GM23338 (cell line): ENCODE measurements around the gene ERBB4. TPM values are rescaled to one million over a fixed set of nuclear protein-coding genes. Genes with fewer than 3 reads are reported as not detected.

Experiments used
- ATAC-seq: fragments of 200-7000 bp; cut with Tn5 transposase; 3 replicates; pipeline ENCODE4 v1.9.1; 2020
- DNase-seq: peaks from one replicate; pipeline ENCODE4 v3.0.0-alpha.2; 2015; ENCODE audit warnings: low spot score
- H2AFZ ChIP-seq: fragments of 200-600 bp; sonication (generic); 2 replicates; pipeline ENCODE4 v1.8.0; 2016; ENCODE audit warnings: antibody characterized with exemption, mild to moderate bottlenecking, moderate library complexity
- H3F3A ChIP-seq: fragments of 200-600 bp; sonication (generic); replicated peaks from 2 replicates; pipeline ENCODE4 v1.8.0; 2017; ENCODE audit warnings: antibody characterized with exemption, mixed run types, low read depth
- H3K27ac ChIP-seq: fragments of 200-600 bp; sonication (generic); 2 replicates; pipeline ENCODE4 v1.6.1; 2016; ENCODE audit warnings: low read depth
- H3K27me3 ChIP-seq: fragments of 200-600 bp; sonication (generic); 2 replicates; pipeline ENCODE4 v1.8.0; 2016; ENCODE audit warnings: mild to moderate bottlenecking, mixed run types, moderate library complexity; ENCODE audit not compliant: insufficient read depth
- H3K36me3 ChIP-seq: fragments of 200-600 bp; sonication (generic); 2 replicates; pipeline ENCODE4 v1.8.0; 2016; ENCODE audit warnings: mild to moderate bottlenecking; ENCODE audit not compliant: insufficient read depth
- H3K4me1 ChIP-seq: fragments of 200-600 bp; sonication (generic); 2 replicates; pipeline ENCODE4 v1.8.0; 2016; ENCODE audit warnings: mild to moderate bottlenecking, moderate library complexity; ENCODE audit not compliant: insufficient read depth
- H3K4me2 ChIP-seq: fragments of 200-600 bp; sonication (generic); 2 replicates; pipeline ENCODE4 v1.7.1; 2017; ENCODE audit warnings: mixed run types
- H3K4me3 ChIP-seq: fragments of 200-600 bp; sonication (generic); 2 replicates; pipeline ENCODE4 v1.6.1; 2016; ENCODE audit warnings: mixed run types
- H3K79me2 ChIP-seq: fragments of 200-600 bp; sonication (generic); replicated peaks from 2 replicates; pipeline ENCODE4 v1.8.0; 2017; ENCODE audit warnings: mild to moderate bottlenecking; ENCODE audit not compliant: insufficient read depth
- H3K9me2 ChIP-seq: fragments of 200-600 bp; sonication (generic); 2 replicates; pipeline ENCODE4 v1.8.0; 2017; ENCODE audit not compliant: insufficient read depth
- H4K20me1 ChIP-seq: fragments of 200-600 bp; sonication (generic); replicated peaks from 2 replicates; pipeline ENCODE4 v1.8.0; 2017; ENCODE audit warnings: mild to moderate bottlenecking; ENCODE audit not compliant: insufficient read depth
- H3K27ac Mint-ChIP-seq: 2 replicates; pipeline ENCODE4 v1.8.0; 2020; ENCODE audit warnings: inconsistent platforms, mild to moderate bottlenecking, moderate library complexity, mixed read lengths
- H3K27me3 Mint-ChIP-seq: 3 replicates; pipeline ENCODE4 v1.8.0; 2022; ENCODE audit warnings: low read depth, mild to moderate bottlenecking, moderate library complexity, mixed read lengths, inconsistent platforms; ENCODE audit not compliant: insufficient read depth, poor library complexity
- H3K36me3 Mint-ChIP-seq: 3 replicates; pipeline ENCODE4 v1.8.0; 2021; ENCODE audit warnings: low read depth, mild to moderate bottlenecking, inconsistent platforms, moderate library complexity, mixed read lengths
- H3K4me1 Mint-ChIP-seq: 3 replicates; pipeline ENCODE4 v1.8.0; 2020; ENCODE audit warnings: mild to moderate bottlenecking, inconsistent platforms, mixed read lengths
- H3K4me3 Mint-ChIP-seq: 3 replicates; pipeline ENCODE4 v1.8.0; 2021; ENCODE audit warnings: moderate library complexity, mild to moderate bottlenecking, inconsistent platforms, mixed read lengths
- H3K9me3 Mint-ChIP-seq: 3 replicates; pipeline ENCODE4 v1.8.0; 2020; ENCODE audit warnings: moderate library complexity, mild to moderate bottlenecking, inconsistent platforms, mixed read lengths
- CREB1 ChIP-seq: fragments of 250-450 bp; sonication (Bioruptor Pico); IDR thresholded peaks from 2 replicates; pipeline ENCODE4 v1.5.0; 2020; ENCODE audit warnings: low read depth, mild to moderate bottlenecking, moderate library complexity
- NANOG ChIP-seq: IDR thresholded peaks from 2 replicates; pipeline ENCODE4 v1.6.1; 2016; ENCODE audit warnings: antibody characterized with exemption, borderline replicate concordance
- POLR2AphosphoS5 ChIP-seq: IDR thresholded peaks from 2 replicates; pipeline ENCODE4 v1.6.1; 2016; ENCODE audit warnings: antibody characterized with exemption, low read depth
- ZNF114 ChIP-seq: fragments of 250-450 bp; sonication (Bioruptor Pico); IDR thresholded peaks from 2 replicates; pipeline ENCODE4 v1.5.0; 2020; ENCODE audit warnings: mild to moderate bottlenecking, moderate library complexity
- ZNF331 ChIP-seq: fragments of 250-450 bp; sonication (Bioruptor Pico); IDR thresholded peaks from 2 replicates; pipeline ENCODE4 v1.5.0; 2020; ENCODE audit warnings: low read depth, mild to moderate bottlenecking, moderate library complexity
- polyA plus RNA-seq: library from polyadenylated mRNA; unstranded; fragments of >200 nt; fragmentation: Nextera tagmentation; extraction: Ambion mirVana; gene quantifications from 2 replicates; pipeline ENCODE4 v1.2.1, GENCODE V29; 2016
- total RNA-seq: library from RNA; depleted of rRNA; stranded (reverse); fragments of >200 nt; shearing (Covaris generic); gene quantifications from 2 replicates; pipeline ENCODE4 v1.2.3, GENCODE V29; 2014
- TF ChIP-seq, protein P1 (sequence below): fragments of 250-450 bp; sonication (Bioruptor Pico); IDR thresholded peaks from 2 replicates; pipeline ENCODE4 v1.5.0; 2020; ENCODE audit warnings: mild to moderate bottlenecking, moderate library complexity
- TF ChIP-seq, protein P2 (sequence below), 2 experiments: fragments of 200-600 bp in 1 of 2; sonication (generic) in 1 of 2; conservative IDR thresholded peaks; 2 replicates each; pipeline versions ENCODE4 v1.5.1 to v1.6.1; 2016 to 2017; ENCODE audit warnings: antibody characterized with exemption in 2 of 2, low read depth in 2 of 2, mild to moderate bottlenecking in 2 of 2, moderate library complexity in 1 of 2
- TF ChIP-seq, protein P3 (sequence below): IDR thresholded peaks from one replicate; pipeline ENCODE4 v1.6.1; 2018; ENCODE audit warnings: antibody characterized with exemption; ENCODE audit not compliant: unreplicated experiment

ERBB4 gene
- total and polyA plus RNA-seq, 2 experiments from 2014 or later = 0.73 to 1.1 TPM

DNA sequence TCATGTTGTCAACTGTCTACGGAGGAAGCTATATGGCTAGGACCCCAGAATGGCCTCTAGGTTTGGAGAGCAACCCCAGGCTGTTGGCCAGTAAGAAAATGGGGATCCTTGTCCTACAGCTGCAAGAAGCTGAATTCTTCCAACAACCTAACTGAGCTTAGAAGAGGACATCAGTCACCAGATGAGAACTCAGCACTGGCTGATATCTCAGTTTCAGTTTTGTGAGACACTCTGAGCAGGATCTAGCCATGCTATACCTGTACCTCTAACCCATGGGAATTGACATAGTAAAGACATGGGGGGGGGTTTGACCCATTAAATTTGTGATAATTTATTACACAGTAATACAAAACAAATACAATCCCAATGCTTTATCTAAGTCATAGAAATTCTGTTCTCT, 312.5 kb downstream of the ERBB4 start:
- no peaks in the 10 kb centered on the region for H3K79me2 ChIP-seq
- H3K27me3 ChIP-seq = no peaks in the 10 kb centered on the region
- TF ChIP-seq ZNF331 (no peak), NANOG (no peak), POLR2AphosphoS5 (no peak), CREB1 (CRISPR knock-in tag) (no peak), ZNF114 (no peak)
- TF ChIP-seq, protein P1, sequence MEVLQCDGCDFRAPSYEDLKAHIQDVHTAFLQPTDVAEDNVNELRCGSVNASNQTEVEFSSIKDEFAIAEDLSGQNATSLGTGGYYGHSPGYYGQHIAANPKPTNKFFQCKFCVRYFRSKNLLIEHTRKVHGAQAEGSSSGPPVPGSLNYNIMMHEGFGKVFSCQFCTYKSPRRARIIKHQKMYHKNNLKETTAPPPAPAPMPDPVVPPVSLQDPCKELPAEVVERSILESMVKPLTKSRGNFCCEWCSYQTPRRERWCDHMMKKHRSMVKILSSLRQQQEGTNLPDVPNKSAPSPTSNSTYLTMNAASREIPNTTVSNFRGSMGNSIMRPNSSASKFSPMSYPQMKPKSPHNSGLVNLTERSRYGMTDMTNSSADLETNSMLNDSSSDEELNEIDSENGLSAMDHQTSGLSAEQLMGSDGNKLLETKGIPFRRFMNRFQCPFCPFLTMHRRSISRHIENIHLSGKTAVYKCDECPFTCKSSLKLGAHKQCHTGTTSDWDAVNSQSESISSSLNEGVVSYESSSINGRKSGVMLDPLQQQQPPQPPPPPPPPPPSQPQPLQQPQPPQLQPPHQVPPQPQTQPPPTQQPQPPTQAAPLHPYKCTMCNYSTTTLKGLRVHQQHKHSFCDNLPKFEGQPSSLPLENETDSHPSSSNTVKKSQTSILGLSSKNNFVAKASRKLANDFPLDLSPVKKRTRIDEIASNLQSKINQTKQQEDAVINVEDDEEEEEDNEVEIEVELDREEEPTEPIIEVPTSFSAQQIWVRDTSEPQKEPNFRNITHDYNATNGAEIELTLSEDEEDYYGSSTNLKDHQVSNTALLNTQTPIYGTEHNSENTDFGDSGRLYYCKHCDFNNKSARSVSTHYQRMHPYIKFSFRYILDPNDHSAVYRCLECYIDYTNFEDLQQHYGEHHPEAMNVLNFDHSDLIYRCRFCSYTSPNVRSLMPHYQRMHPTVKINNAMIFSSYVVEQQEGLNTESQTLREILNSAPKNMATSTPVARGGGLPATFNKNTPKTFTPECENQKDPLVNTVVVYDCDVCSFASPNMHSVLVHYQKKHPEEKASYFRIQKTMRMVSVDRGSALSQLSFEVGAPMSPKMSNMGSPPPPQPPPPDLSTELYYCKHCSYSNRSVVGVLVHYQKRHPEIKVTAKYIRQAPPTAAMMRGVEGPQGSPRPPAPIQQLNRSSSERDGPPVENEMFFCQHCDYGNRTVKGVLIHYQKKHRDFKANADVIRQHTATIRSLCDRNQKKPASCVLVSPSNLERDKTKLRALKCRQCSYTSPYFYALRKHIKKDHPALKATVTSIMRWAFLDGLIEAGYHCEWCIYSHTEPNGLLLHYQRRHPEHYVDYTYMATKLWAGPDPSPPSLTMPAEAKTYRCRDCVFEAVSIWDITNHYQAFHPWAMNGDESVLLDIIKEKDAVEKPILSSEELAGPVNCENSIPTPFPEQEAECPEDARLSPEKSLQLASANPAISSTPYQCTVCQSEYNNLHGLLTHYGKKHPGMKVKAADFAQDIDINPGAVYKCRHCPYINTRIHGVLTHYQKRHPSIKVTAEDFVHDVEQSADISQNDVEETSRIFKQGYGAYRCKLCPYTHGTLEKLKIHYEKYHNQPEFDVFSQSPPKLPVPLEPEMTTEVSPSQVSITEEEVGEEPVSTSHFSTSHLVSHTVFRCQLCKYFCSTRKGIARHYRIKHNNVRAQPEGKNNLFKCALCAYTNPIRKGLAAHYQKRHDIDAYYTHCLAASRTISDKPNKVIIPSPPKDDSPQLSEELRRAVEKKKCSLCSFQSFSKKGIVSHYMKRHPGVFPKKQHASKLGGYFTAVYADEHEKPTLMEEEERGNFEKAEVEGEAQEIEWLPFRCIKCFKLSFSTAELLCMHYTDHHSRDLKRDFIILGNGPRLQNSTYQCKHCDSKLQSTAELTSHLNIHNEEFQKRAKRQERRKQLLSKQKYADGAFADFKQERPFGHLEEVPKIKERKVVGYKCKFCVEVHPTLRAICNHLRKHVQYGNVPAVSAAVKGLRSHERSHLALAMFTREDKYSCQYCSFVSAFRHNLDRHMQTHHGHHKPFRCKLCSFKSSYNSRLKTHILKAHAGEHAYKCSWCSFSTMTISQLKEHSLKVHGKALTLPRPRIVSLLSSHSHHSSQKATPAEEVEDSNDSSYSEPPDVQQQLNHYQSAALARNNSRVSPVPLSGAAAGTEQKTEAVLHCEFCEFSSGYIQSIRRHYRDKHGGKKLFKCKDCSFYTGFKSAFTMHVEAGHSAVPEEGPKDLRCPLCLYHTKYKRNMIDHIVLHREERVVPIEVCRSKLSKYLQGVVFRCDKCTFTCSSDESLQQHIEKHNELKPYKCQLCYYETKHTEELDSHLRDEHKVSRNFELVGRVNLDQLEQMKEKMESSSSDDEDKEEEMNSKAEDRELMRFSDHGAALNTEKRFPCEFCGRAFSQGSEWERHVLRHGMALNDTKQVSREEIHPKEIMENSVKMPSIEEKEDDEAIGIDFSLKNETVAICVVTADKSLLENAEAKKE = no peak
- TF ChIP-seq, protein P2, sequence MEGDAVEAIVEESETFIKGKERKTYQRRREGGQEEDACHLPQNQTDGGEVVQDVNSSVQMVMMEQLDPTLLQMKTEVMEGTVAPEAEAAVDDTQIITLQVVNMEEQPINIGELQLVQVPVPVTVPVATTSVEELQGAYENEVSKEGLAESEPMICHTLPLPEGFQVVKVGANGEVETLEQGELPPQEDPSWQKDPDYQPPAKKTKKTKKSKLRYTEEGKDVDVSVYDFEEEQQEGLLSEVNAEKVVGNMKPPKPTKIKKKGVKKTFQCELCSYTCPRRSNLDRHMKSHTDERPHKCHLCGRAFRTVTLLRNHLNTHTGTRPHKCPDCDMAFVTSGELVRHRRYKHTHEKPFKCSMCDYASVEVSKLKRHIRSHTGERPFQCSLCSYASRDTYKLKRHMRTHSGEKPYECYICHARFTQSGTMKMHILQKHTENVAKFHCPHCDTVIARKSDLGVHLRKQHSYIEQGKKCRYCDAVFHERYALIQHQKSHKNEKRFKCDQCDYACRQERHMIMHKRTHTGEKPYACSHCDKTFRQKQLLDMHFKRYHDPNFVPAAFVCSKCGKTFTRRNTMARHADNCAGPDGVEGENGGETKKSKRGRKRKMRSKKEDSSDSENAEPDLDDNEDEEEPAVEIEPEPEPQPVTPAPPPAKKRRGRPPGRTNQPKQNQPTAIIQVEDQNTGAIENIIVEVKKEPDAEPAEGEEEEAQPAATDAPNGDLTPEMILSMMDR (conservative IDR thresholded peaks at IDR 0.05; ENCODE audit: low read depth in 2 of 2) = no peak
- TF ChIP-seq, protein P3, sequence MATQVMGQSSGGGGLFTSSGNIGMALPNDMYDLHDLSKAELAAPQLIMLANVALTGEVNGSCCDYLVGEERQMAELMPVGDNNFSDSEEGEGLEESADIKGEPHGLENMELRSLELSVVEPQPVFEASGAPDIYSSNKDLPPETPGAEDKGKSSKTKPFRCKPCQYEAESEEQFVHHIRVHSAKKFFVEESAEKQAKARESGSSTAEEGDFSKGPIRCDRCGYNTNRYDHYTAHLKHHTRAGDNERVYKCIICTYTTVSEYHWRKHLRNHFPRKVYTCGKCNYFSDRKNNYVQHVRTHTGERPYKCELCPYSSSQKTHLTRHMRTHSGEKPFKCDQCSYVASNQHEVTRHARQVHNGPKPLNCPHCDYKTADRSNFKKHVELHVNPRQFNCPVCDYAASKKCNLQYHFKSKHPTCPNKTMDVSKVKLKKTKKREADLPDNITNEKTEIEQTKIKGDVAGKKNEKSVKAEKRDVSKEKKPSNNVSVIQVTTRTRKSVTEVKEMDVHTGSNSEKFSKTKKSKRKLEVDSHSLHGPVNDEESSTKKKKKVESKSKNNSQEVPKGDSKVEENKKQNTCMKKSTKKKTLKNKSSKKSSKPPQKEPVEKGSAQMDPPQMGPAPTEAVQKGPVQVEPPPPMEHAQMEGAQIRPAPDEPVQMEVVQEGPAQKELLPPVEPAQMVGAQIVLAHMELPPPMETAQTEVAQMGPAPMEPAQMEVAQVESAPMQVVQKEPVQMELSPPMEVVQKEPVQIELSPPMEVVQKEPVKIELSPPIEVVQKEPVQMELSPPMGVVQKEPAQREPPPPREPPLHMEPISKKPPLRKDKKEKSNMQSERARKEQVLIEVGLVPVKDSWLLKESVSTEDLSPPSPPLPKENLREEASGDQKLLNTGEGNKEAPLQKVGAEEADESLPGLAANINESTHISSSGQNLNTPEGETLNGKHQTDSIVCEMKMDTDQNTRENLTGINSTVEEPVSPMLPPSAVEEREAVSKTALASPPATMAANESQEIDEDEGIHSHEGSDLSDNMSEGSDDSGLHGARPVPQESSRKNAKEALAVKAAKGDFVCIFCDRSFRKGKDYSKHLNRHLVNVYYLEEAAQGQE = no peak
- Mint-ChIP-seq H3K9me3 (no peaks in the 10 kb centered on the region), H3K4me1 (no peaks in the 10 kb centered on the region), H3K36me3 (no peaks in the 10 kb centered on the region), H3K27ac (no peak overlapping the region), H3K27me3 (no peaks in the 10 kb centered on the region), H3K4me3 (no peak overlapping the region)
- H2AFZ ChIP-seq = no peak overlapping the region
- ATAC-seq (no peak), DNase-seq (no peak)
- no peak overlapping the region for H3K4me2 ChIP-seq
- H3F3A ChIP-seq = no peaks in the 10 kb centered on the region
- H3K27ac ChIP-seq = no peak overlapping the region
- no peaks in the 10 kb centered on the region for H4K20me1 ChIP-seq
- H3K36me3 ChIP-seq = no peaks in the 10 kb centered on the region
- H3K9me2 ChIP-seq = no peaks in the 10 kb centered on the region
- H3K4me3 ChIP-seq = no peak overlapping the region
- no peaks in the 10 kb centered on the region for H3K4me1 ChIP-seq
